Upper lobe of left lung (tissue), 4 donors: ENCODE measurements around the gene SMAD6.

Experiments used
- CTCF ChIP-seq, 6 experiments: fragments of 450-650 bp in 4 of 6; fragments of 200-600 bp in 2 of 6; sonication (generic) in 2 of 6; IDR thresholded peaks; one replicate each; pipeline ENCODE4 v1.5.1; 2016 to 2019; ENCODE audit warnings: antibody characterized with exemption in 6 of 6
- POLR2AphosphoS5 ChIP-seq, 2 donors: sonication (generic); formaldehyde crosslinking; IDR thresholded peaks; one replicate each; pipeline ENCODE4 v1.5.1; 2017; ENCODE audit warnings: antibody characterized with exemption in 2 of 2

GRCh38 chr15:66741646-66742045 is 39.6 kb downstream of the SMAD6 start:
- TF ChIP-seq CTCF (IDR thresholded peaks at IDR 0.05) (no peak), POLR2AphosphoS5 (IDR thresholded peaks at IDR 0.05) (no peak)
